ENCODE measurements around the gene TBC1D22A.

TBC1D22A gene

DNA sequence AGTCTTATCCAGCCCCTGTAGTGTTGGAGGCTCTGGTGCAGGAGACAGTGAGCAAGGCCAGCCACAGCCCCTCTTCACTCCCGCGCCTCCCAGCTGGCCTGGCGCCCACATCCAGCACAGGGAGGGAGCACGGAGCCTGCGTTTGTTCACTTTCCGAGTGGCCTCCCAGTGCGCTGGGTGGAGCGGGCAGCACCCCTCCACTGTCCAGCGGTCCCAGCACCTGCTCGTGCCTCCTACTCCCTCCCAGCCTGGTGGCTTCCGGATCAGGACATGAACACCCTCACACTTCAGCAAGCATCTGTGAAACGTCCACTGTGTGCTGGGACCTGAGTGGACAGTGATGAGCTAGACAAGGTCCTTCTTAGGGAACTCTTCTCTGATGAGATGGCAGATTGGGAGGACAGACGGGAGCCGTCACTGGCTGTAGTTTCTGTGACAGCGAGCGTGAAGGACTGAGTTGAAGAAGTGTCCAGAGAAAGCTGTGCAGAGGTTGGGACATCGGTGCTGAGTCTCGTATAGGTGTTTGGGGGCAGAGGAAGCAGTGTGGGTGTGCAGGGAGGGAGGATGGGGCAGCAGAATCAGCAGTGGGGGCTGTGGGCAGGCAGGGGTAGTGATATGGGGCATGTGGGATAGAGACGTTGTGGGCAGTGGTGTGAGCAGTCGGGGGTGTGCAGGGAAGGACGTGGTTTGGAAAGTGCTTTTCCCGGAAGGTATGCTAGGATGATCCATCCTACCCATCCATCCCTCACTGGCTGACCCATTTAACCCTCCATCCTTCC lies 256.8 kb downstream of the TBC1D22A start:
- no peak for TF ChIP-seq EZH2phosphoT487 (IDR thresholded peaks at IDR 0.05; ENCODE audit: low read depth)
- TF ChIP-seq, protein P1, sequence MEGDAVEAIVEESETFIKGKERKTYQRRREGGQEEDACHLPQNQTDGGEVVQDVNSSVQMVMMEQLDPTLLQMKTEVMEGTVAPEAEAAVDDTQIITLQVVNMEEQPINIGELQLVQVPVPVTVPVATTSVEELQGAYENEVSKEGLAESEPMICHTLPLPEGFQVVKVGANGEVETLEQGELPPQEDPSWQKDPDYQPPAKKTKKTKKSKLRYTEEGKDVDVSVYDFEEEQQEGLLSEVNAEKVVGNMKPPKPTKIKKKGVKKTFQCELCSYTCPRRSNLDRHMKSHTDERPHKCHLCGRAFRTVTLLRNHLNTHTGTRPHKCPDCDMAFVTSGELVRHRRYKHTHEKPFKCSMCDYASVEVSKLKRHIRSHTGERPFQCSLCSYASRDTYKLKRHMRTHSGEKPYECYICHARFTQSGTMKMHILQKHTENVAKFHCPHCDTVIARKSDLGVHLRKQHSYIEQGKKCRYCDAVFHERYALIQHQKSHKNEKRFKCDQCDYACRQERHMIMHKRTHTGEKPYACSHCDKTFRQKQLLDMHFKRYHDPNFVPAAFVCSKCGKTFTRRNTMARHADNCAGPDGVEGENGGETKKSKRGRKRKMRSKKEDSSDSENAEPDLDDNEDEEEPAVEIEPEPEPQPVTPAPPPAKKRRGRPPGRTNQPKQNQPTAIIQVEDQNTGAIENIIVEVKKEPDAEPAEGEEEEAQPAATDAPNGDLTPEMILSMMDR (IDR thresholded peaks at IDR 0.05; ENCODE audit: low read depth, low read length): no peak
- Histone ChIP-seq H3K27me3 (ENCODE audit: low read depth, low read length) (no peaks in the 10 kb centered on the region), H4K20me1 (ENCODE audit: insufficient read depth, low read length) (peaks cover 60% of the 10 kb centered on the region), H3K4me2 (ENCODE audit: low read length) (no peak overlapping the region), H3K79me2 (ENCODE audit: low read length) (0 out of 2 replicates have a peak, but pooled peaks cover 4% of the 10 kb centered on the region), H3K9me3 (ENCODE audit: insufficient read depth, low read length) (peaks cover 4% of the 10 kb centered on the region; the same call in 1 of the 2 replicates), H3K36me3 (replicated peaks; ENCODE audit: low read depth, low read length) (peaks cover 81% of the 10 kb centered on the region), H3K27ac (ENCODE audit: low read length) (no peak overlapping the region), H3K9ac (ENCODE audit: low read length) (no peak overlapping the region), H3K4me1 (ENCODE audit: low read length) (peaks cover 24% of the 10 kb centered on the region), H3K4me3 (ENCODE audit: low read length) (no peak overlapping the region), H2AFZ (ENCODE audit: low read depth, low read length) (no peak overlapping the region)

DNA sequence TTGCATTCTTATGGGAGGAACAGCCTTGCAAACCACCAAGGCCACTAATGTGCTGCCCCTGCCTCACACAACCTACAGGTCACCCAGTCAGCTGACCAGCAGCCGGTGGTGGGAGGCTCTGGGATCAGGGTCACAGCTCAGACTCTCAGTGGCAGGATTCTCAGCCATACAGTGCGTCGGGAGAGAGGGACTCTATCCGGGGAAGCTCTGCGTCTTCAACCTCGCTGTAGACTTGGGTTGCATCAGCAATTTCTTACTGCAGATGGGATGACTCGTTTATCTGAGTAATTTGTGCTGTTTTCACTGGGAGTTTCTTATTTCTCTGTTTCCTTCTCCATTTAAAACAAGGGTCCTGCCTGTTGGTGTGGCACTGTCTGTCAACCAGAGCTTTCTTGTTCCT lies 257.7 kb downstream of the TBC1D22A start:
- TF ChIP-seq, protein P1 (IDR thresholded peaks at IDR 0.05; ENCODE audit: low read depth, low read length): no peak
- TF ChIP-seq EZH2phosphoT487 (IDR thresholded peaks at IDR 0.05; ENCODE audit: low read depth): no peak
- Histone ChIP-seq H3K9ac (ENCODE audit: low read length) (no peak overlapping the region), H3K27me3 (ENCODE audit: low read depth, low read length) (no peaks in the 10 kb centered on the region), H4K20me1 (ENCODE audit: insufficient read depth, low read length) (peaks cover 56% of the 10 kb centered on the region), H3K4me2 (ENCODE audit: low read length) (no peak overlapping the region), H3K79me2 (ENCODE audit: low read length) (0 out of 2 replicates have a peak, but pooled peaks cover 4% of the 10 kb centered on the region), H3K36me3 (replicated peaks; ENCODE audit: low read depth, low read length) (peaks cover 78% of the 10 kb centered on the region), H3K4me3 (ENCODE audit: low read length) (no peak overlapping the region), H3K4me1 (ENCODE audit: low read length) (peaks cover 24% of the 10 kb centered on the region), H3K9me3 (ENCODE audit: insufficient read depth, low read length) (peaks cover 4% of the 10 kb centered on the region; the same call in 1 of the 2 replicates), H2AFZ (ENCODE audit: low read depth, low read length) (no peak overlapping the region), H3K27ac (ENCODE audit: low read length) (no peak overlapping the region)

DNA sequence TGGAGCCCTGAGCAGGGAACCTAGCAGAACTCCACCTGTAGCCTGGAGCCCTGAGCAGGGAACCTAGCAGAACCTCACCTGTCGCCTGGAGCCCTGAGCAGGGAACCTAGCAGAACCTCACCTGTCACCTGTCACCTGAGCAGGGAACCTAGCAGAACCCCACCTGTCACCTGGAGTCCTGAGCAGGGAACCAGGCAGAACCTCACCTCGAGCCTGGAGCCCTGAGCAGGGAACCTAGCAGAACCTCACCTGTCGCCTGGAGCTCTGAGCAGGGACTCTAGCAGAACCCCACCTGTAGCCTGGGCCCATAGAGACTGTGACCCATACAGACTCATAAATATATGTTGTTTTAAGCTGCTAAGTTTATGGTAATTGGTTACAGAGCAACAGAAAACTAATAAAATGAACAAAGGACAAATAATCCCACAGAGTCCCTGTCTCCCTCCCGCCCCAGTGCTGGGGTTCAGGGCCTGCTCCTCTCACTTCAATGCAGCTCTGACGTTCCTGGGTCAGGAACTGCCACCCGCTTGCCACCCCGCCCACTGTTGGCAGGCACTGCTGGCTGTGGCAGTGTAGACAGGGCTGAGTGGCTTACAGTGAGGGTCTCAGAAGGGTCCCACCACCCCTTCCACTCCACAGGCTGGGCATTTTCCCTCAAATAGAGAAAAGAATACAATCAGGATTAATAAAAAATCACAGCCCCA lies 259.1 kb downstream of the TBC1D22A start:
- Histone ChIP-seq H2AFZ (ENCODE audit: low read depth, low read length) (no peak overlapping the region), H3K36me3 (replicated peaks; ENCODE audit: low read depth, low read length) (peaks cover 68% of the 10 kb centered on the region), H4K20me1 (ENCODE audit: insufficient read depth, low read length) (peaks cover 55% of the 10 kb centered on the region), H3K79me2 (ENCODE audit: low read length) (0 out of 2 replicates have a peak, but pooled peaks cover 2% of the 10 kb centered on the region), H3K9me3 (ENCODE audit: insufficient read depth, low read length) (peaks cover 4% of the 10 kb centered on the region; the same call in 1 of the 2 replicates), H3K4me1 (ENCODE audit: low read length) (peaks cover 24% of the 10 kb centered on the region), H3K9ac (ENCODE audit: low read length) (no peak overlapping the region), H3K27me3 (ENCODE audit: low read depth, low read length) (no peaks in the 10 kb centered on the region), H3K4me2 (ENCODE audit: low read length) (peak overlapping the region; percentile 41), H3K4me3 (ENCODE audit: low read length) (0 out of 2 replicates have a peak overlapping the region, but pooled peaks have one; percentile 0), H3K27ac (ENCODE audit: low read length) (no peak overlapping the region)
- TF ChIP-seq EZH2phosphoT487 (IDR thresholded peaks at IDR 0.05; ENCODE audit: low read depth): no peak
- TF ChIP-seq, protein P1 (IDR thresholded peaks at IDR 0.05; ENCODE audit: low read depth, low read length): no peak

DNA sequence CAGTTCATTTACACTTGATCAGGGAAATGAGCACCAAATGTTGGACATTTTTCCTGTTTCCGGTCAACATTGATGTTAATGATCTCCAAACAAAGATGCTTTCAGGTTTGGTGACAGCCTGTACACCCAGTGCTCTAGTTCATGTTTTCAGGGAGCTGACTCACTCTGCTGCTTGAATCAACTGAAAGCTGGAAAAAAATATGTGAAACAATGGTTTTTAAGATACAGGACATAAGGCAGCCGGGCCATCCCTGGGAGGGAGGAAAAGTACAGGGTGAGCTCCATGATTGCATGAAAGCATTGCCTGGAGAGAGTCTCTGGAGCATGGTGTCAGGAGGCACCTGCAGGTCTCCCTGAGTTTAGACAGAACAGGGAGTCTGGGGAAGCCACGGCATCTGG lies 259.6 kb downstream of the TBC1D22A start:
- H3K36me3 ChIP-seq (replicated peaks; ENCODE audit: low read depth, low read length): peaks cover 62% of the 10 kb centered on the region
- H3K4me2 ChIP-seq (ENCODE audit: low read length): peak overlapping the region; percentile 41
- no peak overlapping the region for H2AFZ ChIP-seq (ENCODE audit: low read depth, low read length)
- peaks cover 4% of the 10 kb centered on the region; the same call in 1 of the 2 replicates for H3K9me3 ChIP-seq (ENCODE audit: insufficient read depth, low read length)
- H3K79me2 ChIP-seq (ENCODE audit: low read length): no peaks in the 10 kb centered on the region
- no peak for TF ChIP-seq EZH2phosphoT487 (IDR thresholded peaks at IDR 0.05; ENCODE audit: low read depth)
- TF ChIP-seq, protein P1 (IDR thresholded peaks at IDR 0.05; ENCODE audit: low read depth, low read length): no peak
- H3K27ac ChIP-seq (ENCODE audit: low read length): peak overlapping the region; percentile 49
- no peak overlapping the region for H3K9ac ChIP-seq (ENCODE audit: low read length)
- H3K4me3 ChIP-seq (ENCODE audit: low read length): 0 out of 2 replicates have a peak overlapping the region, but pooled peaks have one; percentile 0
- H3K27me3 ChIP-seq (ENCODE audit: low read depth, low read length): no peaks in the 10 kb centered on the region
- H4K20me1 ChIP-seq (ENCODE audit: insufficient read depth, low read length): peaks cover 54% of the 10 kb centered on the region
- H3K4me1 ChIP-seq (ENCODE audit: low read length): peaks cover 24% of the 10 kb centered on the region

Data from OCI-LY3 (cell line).